Stimulated activated CD4-positive, alpha-beta T cell treated with anti-CD3 and anti-CD28 coated beads, Interleukin-15, amount 100 ng/mL, for 1 hour (primary cell): ENCODE data around the gene AREL1.

Source experiments
- DNase-seq, 2 donors: peaks; one replicate each; pipeline ENCODE4 v3.0.0-alpha.2; 2020; ENCODE audit warnings: low read depth in 1 of 2, low spot score in 1 of 2

AREL1 gene

DNA sequence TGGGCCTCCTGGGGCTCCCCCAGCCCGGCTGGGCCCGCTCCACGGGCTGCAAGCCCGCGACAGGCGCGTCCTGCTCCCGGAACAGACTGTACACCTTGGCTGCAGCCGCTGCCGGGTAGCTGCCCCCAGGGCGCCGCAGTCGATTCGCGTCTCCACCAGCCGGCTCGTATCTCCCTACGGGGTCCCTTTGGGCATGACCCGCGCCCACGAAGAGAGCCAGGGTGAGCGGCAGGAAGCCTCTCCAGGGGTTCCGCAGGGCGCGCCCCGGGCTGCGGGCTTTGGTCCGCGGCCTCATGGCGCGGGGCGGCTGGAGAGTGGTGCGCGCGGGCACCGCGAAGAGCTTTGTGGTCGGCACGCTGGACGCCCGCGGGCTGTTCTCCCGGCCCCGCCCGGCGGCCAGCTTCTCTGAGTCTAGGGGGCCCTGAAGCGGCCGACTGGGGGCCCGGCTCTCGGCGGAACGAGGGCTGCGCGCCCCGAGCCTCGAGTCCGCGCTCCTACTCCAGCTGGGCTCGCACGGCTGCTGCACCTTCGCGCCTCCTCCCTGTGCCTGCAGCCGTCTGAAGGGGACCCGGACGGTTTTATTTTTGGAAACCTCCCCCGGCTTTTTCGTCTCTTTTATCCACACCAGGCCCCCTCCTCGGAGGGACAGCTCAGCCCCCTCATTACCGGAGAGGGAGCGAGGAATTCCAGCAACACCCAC is 101.1 kb downstream of the AREL1 start, which contains the start of gene LTBP2:
Gene LTBP2, minus strand, starts transcription at position 588 of the 700 bp plus-strand sequence. Its CDS starts 293 bp downstream, at position 295.
- DNase-seq = no peak
